ENCODE measurements around the gene PLEKHA7. TPM values are rescaled to one million over a fixed set of nuclear protein-coding genes. Genes with fewer than 3 reads are reported as not detected.
A peak's percentile ranks its signal among the peaks of the same experiment; 100 is the strongest.

The PLEKHA7 gene
- total RNA-seq, 2 experiments from 2014 or later = 0.13 TPM; not detected in 1

GRCh38 chr11:16959602-16960001 is 54.6 kb downstream of the PLEKHA7 start:
- no peak for TF ChIP-seq EZH2phosphoT487 (IDR thresholded peaks at IDR 0.05; ENCODE audit: borderline replicate concordance, low read depth, low read length)
- no peak for TF ChIP-seq CTCF (conservative IDR thresholded peaks at IDR 0.05; ENCODE audit: low read length)
- DNase-seq (ENCODE audit: low spot score) = no peak
- H3K9me2 ChIP-seq (ENCODE audit: insufficient read depth, low read length) = no peaks in the 10 kb centered on the region
- CTCF ChIA-PET (ENCODE audit: unreplicated experiment) = no interaction called here
- no peaks in the 10 kb centered on the region for H3K36me3 ChIP-seq (ENCODE audit: insufficient read depth, low read length)
- no peak overlapping the region for H3K4me2 ChIP-seq (ENCODE audit: low read length)
- H2AFZ ChIP-seq (ENCODE audit: low read length) = 0 out of 2 replicates have a peak overlapping the region, but pooled peaks have one; percentile 31
- no peaks in the 10 kb centered on the region for H3K79me2 ChIP-seq (ENCODE audit: insufficient read depth, low read depth, low read length)
- H3K4me3 ChIP-seq (ENCODE audit: low read depth, low read length, poor library complexity, severe bottlenecking) = no peak overlapping the region
- BruUV-seq (replicated peaks) = no TSS peak
- no peak overlapping the region for H3K27ac ChIP-seq (ENCODE audit: low read depth, low read length, poor library complexity, severe bottlenecking)
- intact Hi-C loops (cut with micrococcal nuclease; ENCODE audit: unreplicated experiment) = no loop called here
- no peaks in the 10 kb centered on the region for H3K9me3 ChIP-seq (ENCODE audit: low read length)
- no peaks in the 10 kb centered on the region for H4K20me1 ChIP-seq (ENCODE audit: insufficient read depth, low read length)
- POLR2A ChIA-PET = interaction anchor here (0.6 kb wide), 1 partner anchor 103 kb away, joined by 3 read pairs; no protein-coding TSS in a partner anchor
- no peaks in the 10 kb centered on the region for H3K4me1 ChIP-seq (ENCODE audit: insufficient read depth, low read length, poor library complexity, severe bottlenecking)

GRCh38 chr11:16958833-16959232 is 55.4 kb downstream of the PLEKHA7 start:
- BruUV-seq (replicated peaks) = no TSS peak
- ChIA-PET CTCF (ENCODE audit: unreplicated experiment) (no interaction called here), POLR2A (interaction anchor here (0.7 kb wide), 1 partner anchor 11 kb away, joined by 4 read pairs; no protein-coding TSS in a partner anchor)
- H3K9me2 ChIP-seq (ENCODE audit: insufficient read depth, low read length) = no peaks in the 10 kb centered on the region
- H3K36me3 ChIP-seq (ENCODE audit: insufficient read depth, low read length) = no peaks in the 10 kb centered on the region
- H4K20me1 ChIP-seq (ENCODE audit: insufficient read depth, low read length) = no peaks in the 10 kb centered on the region
- no peaks in the 10 kb centered on the region for H3K9me3 ChIP-seq (ENCODE audit: low read length)
- intact Hi-C loops (cut with micrococcal nuclease; ENCODE audit: unreplicated experiment) = no loop called here
- no peak overlapping the region for H3K27ac ChIP-seq (ENCODE audit: low read depth, low read length, poor library complexity, severe bottlenecking)
- H3K4me1 ChIP-seq (ENCODE audit: insufficient read depth, low read length, poor library complexity, severe bottlenecking) = no peaks in the 10 kb centered on the region
- no peak overlapping the region for H3K4me3 ChIP-seq (ENCODE audit: low read depth, low read length, poor library complexity, severe bottlenecking)
- H3K79me2 ChIP-seq (ENCODE audit: insufficient read depth, low read depth, low read length) = no peaks in the 10 kb centered on the region
- peak; percentile 2 for DNase-seq (ENCODE audit: low spot score)
- no peak overlapping the region for H3K4me2 ChIP-seq (ENCODE audit: low read length)
- TF ChIP-seq CTCF (conservative IDR thresholded peaks at IDR 0.05; ENCODE audit: low read length) (no peak), EZH2phosphoT487 (IDR thresholded peaks at IDR 0.05; ENCODE audit: borderline replicate concordance, low read depth, low read length) (no peak)
- 0 out of 2 replicates have a peak overlapping the region, but pooled peaks have one; percentile 31 for H2AFZ ChIP-seq (ENCODE audit: low read length)

- Histone ChIP-seq H2AFZ (ENCODE audit: low read length) (no peak overlapping the region), H3K79me2 (ENCODE audit: insufficient read depth, low read depth, low read length) (no peaks in the 10 kb centered on the region), H3K9me3 (ENCODE audit: low read length) (no peaks in the 10 kb centered on the region), H3K4me3 (ENCODE audit: low read depth, low read length, poor library complexity, severe bottlenecking) (no peak overlapping the region), H4K20me1 (ENCODE audit: insufficient read depth, low read length) (no peaks in the 10 kb centered on the region), H3K9me2 (ENCODE audit: insufficient read depth, low read length) (no peaks in the 10 kb centered on the region), H3K4me2 (ENCODE audit: low read length) (no peak overlapping the region), H3K27ac (ENCODE audit: low read depth, low read length, poor library complexity, severe bottlenecking) (no peak overlapping the region), H3K36me3 (ENCODE audit: insufficient read depth, low read length) (no peaks in the 10 kb centered on the region), H3K4me1 (ENCODE audit: insufficient read depth, low read length, poor library complexity, severe bottlenecking) (no peaks in the 10 kb centered on the region)
- ChIA-PET POLR2A (interaction anchor here (0.6 kb wide), 1 partner anchor 598 kb away, joined by 3 read pairs; no protein-coding TSS in a partner anchor), CTCF (ENCODE audit: unreplicated experiment) (no interaction called here)
- TF ChIP-seq EZH2phosphoT487 (IDR thresholded peaks at IDR 0.05; ENCODE audit: borderline replicate concordance, low read depth, low read length) (no peak), CTCF (conservative IDR thresholded peaks at IDR 0.05; ENCODE audit: low read length) (no peak)
- intact Hi-C loops (cut with micrococcal nuclease; ENCODE audit: unreplicated experiment) = no loop called here
- no TSS peak for BruUV-seq (replicated peaks)
- DNase-seq (ENCODE audit: low spot score) = no peak
Observed at GRCh38 chr11:16956538-16957153, 57.6 kb downstream of the PLEKHA7 start.
